T-helper 1 cell treated with Interleukin-12 subunit alpha and Interleukin-12 subunit beta and Interleukin-4 antibody, amounts not matched to agents 30 ng/mL and 1 ng/mL, for 36 hours (primary cell): ENCODE measurements around the gene ZFR2. TPM values are rescaled to one million over a fixed set of nuclear protein-coding genes. Genes with fewer than 3 reads are reported as not detected.

Experiments
- intact Hi-C: fragments of 100-400 bp; cut with micrococcal nuclease; formaldehyde crosslinking; loops from one replicate; pipeline ENCODE4 v1.15.1; 2024
- total RNA-seq: library from RNA; stranded (reverse); gene quantifications from 2 replicates; pipeline ENCODE4 v1.2.3, GENCODE V29; 2022

The ZFR2 gene
- total RNA-seq, 1 donor from 2014 or later, result 0.25 TPM

DNA sequence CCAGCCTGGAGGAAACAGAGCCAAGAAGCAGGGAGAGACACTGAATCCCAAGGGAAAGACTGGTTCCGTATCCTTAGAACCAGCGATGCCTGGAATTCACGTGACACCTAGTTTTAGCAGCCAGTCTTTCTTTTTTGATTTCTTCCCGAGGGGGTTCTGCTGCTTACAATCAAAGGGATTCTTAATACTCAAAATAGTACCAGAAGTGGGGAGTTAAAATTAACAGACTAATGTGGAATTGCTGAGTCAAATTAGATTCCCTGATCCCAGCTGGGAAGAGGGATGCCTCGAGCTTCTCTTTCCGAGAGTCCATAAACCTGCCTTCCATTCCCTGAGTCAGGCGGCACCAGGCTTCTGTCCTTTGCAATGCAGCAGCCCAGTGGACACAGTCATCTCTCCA is 77.9 kb downstream of the ZFR2 start:
- intact Hi-C loops, result no loop called here

DNA sequence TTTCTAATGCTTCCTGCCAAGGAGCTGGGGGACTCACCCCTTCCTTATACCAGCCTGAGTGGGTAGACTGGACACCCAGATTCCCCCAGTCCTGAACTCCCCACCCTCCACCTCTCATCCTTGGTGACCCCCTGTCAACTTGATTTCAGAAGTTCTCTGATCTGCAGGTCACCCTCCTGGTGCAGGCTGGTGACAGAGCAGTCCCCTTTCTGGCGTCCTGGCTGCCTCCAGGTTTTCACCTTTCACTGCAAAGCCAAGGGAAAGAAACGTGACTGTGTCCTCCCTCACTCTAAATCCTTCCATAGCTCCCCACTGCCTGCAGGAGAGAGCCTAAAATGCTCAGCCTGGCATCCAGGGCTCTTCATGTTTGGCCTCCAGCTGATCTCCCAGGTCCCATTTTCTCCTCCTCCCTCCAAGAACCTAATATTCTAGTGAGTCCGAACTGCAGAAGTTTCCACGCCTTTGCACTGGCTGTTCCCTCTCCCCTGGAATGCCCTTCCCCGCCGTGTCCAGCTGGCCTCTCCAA is 78.6 kb downstream of the ZFR2 start:
- intact Hi-C loops, result no loop called here

DNA sequence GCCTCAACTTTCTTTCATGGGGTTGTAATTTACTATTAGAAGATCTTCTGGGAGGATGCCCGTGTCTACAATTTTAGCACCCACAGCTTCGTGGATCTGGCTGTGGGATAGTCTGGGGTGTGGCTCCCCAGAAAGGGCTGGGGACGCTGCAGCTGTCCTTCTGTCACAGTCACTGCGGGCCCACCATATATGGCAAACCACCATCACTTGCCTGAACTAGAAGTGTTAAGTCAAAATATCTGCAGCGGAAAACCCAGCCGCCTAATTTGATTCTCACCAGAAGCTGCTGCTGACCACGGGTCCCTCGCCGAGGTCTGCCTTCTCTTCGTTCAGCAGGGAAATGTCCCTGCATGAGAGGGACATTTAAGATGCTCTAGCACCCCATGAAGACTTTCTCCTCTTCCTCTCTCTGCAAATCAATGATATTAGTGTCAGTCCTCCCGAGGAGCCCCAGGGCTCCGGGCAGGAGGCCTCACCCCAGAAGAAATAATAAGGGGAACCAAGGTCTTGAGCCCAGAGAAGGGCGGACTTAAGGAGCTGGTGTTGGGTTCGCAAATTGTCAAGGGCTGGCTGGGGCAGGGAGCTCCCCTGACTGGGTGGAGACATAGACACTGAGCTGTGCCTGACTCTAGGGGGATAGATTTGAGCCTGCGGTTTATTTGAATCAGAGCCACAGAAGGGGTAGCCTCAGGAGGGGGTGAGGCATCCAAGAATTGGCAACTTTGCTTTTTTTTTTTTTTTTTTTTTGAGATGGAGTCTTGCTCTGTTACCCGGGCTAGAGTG is 79.7 kb downstream of the ZFR2 start:
- intact Hi-C loops, result no loop called here

DNA sequence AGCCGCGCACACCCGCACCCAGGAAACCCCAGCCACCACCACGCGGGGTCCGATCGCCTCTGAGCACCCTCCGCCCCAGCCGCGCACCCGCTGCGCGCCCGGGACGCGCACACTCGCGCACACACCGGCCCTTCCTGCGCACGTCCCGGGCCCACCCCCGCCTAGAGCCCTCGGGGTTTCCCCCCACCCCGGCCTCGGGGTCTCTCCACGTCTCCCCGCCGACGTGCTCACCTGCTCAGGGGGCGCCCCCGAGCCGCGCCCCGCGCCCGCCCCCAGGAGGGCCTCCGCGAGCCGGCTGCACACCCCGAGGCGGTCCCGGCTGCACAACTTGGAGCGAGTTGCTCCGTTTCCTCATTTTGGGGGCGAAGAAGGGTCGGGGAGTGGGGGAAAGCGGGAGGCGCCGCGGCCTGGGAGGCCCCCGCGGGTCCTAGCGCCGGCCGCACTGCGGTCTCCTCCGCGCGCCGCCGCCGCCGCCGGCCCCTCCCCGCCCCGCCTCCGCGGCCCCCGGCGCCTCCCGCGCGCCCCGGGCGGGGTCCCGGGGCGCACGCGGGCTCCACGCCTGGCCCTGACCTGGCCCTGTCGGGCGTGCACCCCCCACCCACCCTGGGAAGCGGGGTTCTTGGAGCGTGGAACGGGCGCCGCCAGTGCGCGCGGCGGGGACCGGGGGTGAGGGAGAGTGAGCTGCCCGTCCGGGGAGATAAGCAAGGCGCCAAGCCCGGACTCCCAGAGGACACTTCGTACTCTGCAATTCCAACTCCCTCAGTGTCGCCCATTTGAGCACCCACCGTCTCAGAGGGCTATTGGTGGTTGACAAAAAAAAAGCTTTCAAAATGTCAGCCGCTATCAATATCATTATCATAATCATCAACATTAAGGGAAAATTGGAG is 82.7 kb downstream of the ZFR2 start, which contains the start of gene MATK:
Gene MATK, minus strand, starts transcription at position 444 of the 887 bp plus-strand sequence. CDS start 1,246 bp downstream, outside the sequence.
- intact Hi-C loops, result no loop called here

DNA sequence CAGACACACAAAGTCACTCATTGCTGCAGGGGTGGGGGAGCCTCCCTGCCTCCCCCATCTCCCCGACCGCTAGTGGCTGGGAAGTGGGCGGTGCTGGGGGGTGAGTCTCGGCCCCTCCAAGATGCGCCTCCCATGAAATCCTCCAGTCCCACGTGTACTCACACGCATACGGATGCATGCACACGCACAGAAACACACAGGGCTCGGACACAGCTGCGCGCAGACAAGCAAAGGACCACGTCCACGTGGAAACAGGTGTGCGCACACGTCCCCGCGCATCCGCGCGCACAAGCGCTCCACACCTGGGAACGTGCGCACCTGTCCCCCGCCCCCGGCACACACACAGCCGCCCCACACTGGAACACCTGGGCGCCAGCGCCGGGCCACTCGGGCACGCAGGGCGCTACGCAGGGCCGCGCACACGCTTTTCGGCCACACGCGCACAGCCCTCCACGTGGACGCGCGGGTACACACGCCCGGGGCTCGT is 83.3 kb downstream of the ZFR2 start:
- intact Hi-C loops, result no loop called here

DNA sequence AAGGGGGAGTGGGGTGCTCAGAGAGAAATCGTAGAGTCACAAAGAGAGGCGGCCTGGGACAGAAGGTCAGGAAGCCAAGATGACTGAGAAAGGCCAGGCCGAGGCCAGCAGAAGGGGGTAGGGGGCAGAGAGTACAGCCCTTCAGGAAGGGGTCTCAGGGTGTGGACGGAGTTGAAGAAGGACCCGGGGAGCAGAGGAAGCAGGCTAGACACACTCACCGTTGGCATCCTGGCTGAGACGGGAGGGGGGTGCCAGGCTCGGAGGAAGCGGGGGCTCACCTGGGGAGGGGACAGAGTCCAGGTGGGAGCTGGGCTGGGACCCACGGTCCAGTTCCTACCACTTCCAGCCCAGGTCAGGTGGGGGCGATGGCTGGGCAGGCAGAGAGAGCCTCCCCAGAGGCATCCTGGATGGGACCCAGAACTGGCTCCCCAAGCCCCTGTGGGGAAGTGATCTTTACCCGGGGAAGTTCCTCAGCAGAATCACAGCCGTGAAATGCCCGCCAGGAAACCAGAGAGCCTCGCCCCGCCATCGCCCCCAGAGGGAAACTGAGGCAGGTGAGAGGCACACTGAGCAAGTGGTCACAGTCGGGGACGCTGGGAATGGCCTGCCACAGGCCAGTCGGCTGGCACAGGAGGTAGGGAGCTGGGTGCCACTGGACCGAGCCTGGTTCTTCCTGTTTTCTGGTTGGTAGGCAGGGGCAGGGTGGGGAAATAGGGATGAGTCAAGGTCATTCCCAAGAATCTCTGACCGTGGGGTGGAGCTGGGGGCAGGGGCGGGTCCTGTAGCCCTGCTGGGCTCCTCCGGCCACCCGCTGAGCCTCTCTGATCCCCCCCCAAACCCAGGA is 84.0 kb downstream of the ZFR2 start:
- intact Hi-C loops, result loop anchor here (5.0 kb wide), 1 partner anchor 37 kb away; no protein-coding TSS in a partner anchor

DNA sequence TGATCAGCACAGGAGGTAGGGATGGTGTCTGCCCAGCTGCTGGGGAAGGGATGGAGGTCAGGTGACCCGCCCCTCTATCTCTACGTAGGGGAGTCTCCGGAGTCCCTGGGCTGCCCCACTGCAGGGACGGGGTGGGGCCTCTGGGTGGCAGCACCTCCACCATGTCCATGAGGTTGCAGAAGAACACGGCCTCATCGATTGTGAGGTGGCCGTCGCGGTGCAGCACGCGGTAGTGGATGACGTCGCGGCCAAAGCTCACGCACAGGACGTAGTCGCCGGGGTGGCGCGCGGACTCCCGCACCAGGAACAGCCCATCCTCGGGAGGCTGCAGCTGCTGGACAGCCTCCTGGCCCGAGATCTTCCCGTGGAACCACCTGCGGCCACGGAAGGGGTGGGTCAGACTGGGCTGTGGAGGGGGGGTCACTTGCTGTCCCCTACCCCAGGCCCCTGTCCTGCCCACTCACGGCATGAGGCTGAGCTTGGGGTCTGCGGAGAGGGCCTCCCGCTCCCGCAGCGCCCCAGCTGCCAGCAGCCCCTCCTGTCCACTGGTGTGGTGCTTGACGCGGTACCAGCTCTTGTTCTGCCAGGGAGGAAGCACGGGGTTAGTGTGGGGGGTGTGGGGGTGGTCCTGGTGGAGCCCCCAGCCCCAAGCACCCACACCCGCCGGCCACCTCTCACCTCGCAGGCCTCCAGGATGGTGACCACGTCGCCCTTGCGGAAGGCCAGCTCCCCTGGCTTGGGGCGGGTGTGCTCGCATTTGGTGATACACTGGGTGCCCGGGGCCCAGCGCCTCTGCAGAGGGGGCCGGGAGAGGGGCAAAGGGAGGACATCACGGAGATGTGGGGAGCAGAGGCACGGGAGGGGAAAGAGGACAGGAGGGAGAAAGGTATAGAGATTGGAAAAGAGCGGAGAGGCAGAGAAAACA is 84.9 kb downstream of the ZFR2 start:
- intact Hi-C loops, result loop anchor here (5.0 kb wide), 1 partner anchor 38 kb away; no protein-coding TSS in a partner anchor

DNA sequence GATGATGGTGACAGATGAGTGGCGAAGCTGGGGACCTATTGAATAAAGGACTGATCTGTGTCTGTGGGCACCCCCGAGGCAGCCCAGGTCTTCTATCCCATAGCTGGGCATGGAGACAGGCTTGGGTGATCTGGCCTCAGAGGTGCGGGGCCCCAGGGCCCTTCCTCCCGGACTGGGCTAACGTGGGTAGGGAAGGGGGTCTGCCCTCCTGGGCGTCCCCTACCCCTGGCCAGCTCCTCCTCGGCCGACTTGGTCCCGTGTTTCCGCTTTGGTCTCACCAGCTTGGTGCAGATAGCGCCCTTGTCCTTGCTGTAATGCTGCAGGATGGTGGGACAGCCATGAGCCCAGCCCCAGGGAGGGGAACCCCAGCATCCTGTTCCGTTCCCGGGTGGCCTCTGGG is 85.9 kb downstream of the ZFR2 start:
- intact Hi-C loops, result loop anchor here (5.0 kb wide), 1 partner anchor 39 kb away; no protein-coding TSS in a partner anchor

DNA sequence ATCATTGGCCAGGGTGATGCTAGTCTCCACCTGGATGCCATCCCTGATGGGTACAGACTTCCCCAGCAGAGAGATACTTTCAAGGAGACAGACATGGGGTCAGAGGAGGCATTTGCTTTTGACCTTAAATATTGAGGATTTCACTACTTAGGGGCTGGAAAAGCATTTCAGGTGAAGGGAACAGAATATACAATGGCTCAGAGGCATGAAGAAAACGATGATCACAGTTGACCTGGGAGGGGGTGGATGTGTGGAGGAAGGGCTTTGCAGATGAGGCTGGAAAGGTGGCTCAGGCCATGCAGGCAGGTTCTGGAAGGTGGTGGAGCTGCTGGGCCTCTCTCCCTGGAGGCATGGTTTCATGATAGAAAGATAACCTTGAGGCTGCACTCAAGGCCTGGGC is 86.5 kb downstream of the ZFR2 start:
- intact Hi-C loops, result loop anchor here (5.0 kb wide), 1 partner anchor 40 kb away; no protein-coding TSS in a partner anchor

DNA sequence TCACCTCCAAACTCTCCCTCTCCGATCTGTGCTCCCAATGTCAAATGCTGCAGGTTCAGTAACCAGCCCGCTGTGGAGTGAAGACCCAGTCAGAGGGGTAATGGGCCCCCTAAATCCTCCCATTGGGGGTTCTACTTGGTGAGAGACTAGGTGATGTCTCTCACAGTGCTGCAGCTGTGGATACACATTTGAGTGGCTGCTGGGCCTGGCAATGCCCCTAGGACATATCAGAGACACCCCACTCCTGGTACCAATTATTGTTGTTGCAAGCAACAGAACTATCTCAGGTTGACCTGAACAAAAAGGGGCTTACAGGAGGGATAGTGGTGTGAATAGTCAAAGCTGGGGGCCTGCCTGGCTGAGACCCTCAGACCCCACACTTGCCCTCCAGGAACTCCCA is 87.2 kb downstream of the ZFR2 start:
- intact Hi-C loops, result loop anchor here (5.0 kb wide), 1 partner anchor 41 kb away; no protein-coding TSS in a partner anchor

DNA sequence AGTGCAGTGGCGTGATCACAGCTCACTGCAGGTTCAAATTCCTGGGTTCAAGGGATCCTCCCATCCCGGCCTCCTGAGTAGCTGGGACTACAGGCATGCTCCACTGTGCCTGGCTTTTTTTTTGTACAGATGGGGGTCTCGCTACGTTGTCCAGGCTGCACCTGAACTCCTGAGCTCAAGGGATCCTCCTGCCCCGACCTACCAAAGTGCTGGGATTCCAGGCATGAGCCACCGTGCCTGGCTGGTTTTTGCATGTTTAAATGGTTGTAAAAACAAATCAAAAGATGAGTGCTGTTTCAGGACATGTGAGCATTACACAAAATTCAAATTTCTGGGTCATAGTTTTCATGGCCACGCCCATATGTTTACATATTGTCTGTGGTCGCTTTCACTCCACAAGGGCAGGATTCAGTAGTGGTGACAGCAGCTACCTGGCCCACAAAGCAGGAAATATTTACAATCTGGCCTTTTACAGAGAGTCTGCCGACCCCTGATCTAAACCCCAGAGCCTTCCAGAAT is 88.0 kb downstream of the ZFR2 start:
- intact Hi-C loops, result loop anchor here (5.0 kb wide), 1 partner anchor 41 kb away; no protein-coding TSS in a partner anchor

DNA sequence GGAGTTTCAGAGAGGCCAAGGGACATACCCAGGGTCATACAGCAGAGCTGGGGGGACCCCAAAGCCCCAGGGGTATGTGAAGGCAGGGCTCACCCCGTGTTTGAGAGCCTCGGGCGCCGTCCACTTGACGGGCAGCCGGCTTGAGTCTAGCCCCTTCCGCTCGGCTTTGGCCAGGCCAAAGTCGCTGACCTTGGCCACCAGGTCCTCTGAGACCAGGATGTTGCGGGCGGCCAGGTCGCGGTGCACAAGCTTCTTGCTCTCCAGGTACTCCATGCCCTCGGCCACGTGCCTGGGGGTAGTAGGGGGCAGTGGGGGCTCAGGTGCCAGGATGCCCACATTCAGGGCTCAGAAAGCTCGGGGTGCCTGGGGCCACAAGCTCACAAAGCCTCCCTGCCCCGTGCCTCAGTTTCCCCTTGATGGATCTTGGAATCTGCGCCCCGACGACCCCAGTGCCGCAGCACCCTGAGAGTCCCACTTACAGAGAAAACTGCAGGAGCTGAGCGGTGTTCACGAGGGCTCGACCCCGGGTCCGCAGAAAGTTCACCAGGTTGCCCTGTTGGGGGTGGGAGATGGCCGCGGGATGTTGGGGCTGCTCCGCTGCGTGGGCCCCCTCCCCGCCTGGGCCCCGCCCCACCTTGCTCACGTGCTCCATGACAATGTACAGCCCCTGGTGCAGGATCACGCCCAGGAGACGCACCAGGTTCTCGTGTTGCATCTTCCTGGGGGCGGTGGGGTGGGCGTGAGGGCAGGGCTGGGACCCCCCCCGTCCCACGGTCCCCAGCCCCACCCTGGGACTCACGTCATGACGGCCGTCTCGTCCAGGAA is 89.7 kb downstream of the ZFR2 start:
- intact Hi-C loops, result no loop called here

DNA sequence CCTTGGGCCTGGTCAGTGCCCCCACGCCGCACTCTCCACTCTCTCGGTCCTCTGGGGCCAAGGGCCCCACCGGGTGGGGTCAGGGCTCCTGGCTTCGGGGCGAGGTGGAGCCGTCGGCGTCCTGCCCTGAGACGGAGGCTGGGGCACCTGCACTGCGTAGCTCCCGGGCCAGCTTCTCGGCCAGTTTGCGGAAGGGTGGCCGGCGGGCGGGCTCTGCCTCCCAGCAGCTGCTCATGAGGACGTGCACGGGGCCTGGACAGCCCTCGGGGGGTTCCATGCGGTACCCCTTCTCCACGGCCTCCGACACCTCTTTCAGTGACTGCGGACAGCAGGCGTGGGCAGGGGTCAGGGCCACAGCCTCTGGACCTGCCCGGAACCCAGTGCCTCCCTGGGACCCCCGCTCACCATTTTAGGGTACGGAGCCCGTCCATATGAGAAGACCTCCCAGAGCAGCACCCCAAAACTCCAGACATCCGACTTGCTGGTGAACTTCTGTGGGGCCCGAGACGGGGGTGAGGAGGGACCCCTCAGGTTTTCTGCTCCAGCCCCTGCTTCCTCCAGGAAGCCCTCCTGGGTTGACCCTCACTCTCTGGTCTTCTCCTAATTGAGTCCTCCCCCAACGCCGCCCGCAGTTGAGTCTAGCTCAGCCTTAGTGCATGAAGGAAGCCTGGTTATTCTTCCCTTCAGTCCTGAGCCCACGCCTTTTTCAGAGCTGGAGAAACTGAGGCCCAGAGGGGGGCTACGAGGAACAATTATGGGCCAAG is 90.6 kb downstream of the ZFR2 start:
- intact Hi-C loops, result no loop called here

DNA sequence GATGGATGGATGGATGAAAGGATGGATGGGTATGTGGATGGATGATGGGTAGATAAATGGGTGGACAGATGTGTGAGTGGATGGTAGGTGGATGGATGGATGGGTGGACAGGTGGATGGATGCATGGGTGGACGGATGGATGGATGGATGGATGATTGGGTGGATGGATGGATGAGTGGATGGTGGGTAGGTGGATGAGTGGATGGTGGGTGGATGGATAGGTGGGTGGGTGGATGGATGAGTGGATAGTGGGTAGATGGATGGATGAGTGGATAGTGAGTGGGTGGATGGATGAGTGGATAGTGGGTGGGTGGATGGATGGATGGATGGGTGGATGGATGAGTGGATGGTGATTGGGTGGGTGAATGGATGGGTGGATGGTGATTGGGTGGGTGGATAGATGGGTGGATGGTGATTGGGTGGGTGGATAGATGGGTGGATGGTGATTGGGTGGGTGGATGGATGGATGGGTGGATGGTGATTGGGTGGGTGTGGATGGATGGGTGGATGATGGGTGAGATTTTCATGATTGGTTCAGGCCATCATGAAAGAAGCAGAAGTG is 92.3 kb downstream of the ZFR2 start:
- intact Hi-C loops, result no loop called here

DNA sequence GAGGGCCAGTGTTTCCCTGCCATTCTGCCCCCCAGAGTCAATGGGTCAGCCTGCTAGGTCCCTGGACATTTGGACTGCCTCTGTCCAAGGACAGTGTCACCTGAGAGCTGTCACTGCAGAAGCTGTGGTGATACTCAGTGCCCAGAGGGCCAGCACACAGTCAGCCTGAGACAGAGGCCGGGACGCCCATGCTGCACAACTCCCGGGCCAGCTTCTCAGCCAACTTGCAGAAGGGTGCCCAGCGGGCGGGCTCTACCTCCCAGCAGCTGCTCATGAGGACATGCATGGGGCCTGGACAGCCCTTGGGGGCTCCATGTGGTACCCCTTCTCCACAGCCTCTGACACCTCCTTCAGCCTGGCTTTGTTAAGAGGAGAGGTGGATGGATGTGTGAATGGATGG is 93.0 kb downstream of the ZFR2 start:
- intact Hi-C loops, result no loop called here

DNA sequence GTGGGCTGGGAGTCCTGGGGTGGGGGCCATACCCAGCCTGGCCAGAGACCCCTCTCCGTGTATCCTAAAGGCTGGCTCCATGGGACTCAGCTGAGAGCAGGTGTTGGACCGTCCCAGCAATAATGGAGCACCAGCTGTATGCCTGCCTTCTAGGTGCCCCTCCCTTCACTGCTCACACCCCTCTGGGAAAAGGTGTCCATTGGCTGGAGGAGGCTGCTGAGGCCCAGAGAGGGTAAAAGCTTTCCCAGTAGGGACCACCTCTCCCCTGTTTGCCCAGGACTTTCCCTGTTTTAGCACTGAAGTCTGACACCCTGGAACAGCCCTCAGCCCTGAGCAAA is 93.5 kb downstream of the ZFR2 start:
- intact Hi-C loops, result no loop called here

DNA sequence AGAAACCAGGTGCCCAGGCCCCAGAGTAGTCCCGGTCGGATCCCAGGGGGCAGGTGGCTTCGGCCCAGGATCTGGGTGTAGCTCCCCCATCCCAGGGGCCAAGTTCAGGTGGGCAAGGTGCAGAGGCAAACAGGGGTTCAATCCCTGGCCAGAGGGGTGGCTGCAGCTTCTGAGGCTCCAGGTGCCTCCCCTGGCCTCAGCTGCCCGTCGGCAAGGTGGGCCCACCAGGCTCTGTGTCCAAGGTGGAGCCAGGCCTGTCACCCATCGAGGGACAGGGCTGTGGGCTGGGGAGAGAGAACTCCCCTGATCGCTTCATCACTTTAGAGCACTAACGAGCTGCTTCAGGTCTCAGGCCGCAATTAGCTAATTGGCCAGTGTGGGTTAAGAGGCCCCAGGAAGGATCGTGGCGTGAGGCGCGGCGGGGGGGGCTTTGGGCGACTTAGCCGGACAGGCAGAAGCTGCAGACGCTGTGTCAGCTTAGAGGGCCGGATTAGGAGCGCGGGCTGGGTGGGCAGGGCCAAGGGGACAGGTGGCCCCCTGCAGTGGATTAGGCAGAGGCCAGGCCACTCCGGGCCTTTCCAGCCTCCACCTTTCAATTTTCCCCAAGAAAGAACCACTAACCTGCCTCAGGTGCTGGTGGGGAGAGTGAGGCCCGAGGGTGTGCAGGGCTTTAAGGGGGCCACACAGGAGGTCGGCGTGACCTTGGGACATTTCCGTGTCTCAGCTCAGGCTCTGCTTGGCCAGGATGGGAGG is 94.0 kb downstream of the ZFR2 start:
- intact Hi-C loops, result no loop called here
